SJSA1 (cell line): ENCODE measurements around the gene CRYGN. TPM values are rescaled to one million over a fixed set of nuclear protein-coding genes. Genes with fewer than 3 reads are reported as not detected.

Source experiments
- DNase-seq, 2 experiments: peaks; one replicate each; pipeline ENCODE4 v3.0.0-alpha.2; 2015 to 2020; ENCODE audit warnings: low spot score in 2 of 2, low read depth in 1 of 2
- H3K27ac ChIP-seq: fragments of 250-450 bp; sonication (Bioruptor Pico); 2 replicates; pipeline ENCODE4 v1.5.1; 2020; ENCODE audit warnings: mild to moderate bottlenecking, moderate library complexity
- H3K27me3 ChIP-seq: fragments of 250-450 bp; sonication (Bioruptor Pico); replicated peaks from 2 replicates; pipeline ENCODE4 v1.5.1; 2020; ENCODE audit warnings: mild to moderate bottlenecking, moderate library complexity
- H3K36me3 ChIP-seq: fragments of 250-450 bp; sonication (Bioruptor Pico); 2 replicates; pipeline ENCODE4 v1.5.1; 2020; ENCODE audit warnings: mild to moderate bottlenecking
- H3K4me1 ChIP-seq: fragments of 250-450 bp; sonication (Bioruptor Pico); replicated peaks from 2 replicates; pipeline ENCODE4 v1.6.1; 2021; ENCODE audit warnings: mild to moderate bottlenecking
- H3K4me3 ChIP-seq: fragments of 250-450 bp; sonication (Bioruptor Pico); 2 replicates; pipeline ENCODE4 v1.5.1; 2020; ENCODE audit warnings: mild to moderate bottlenecking
- H3K9me3 ChIP-seq: fragments of 250-450 bp; sonication (Bioruptor Pico); replicated peaks from 2 replicates; pipeline ENCODE4 v1.5.1; 2020; ENCODE audit warnings: mild to moderate bottlenecking
- total RNA-seq: library from RNA; depleted of rRNA; stranded (reverse); fragments of >200 nt; shearing (Covaris generic); gene quantifications from 2 replicates; pipeline ENCODE4 v1.2.3, GENCODE V29; 2014

CRYGN gene
- total RNA-seq, 1 experiment from 2014 or later = not detected

- Histone ChIP-seq H3K27ac (no peak overlapping the region), H3K36me3 (no peaks in the 10 kb centered on the region), H3K4me1 (no peaks in the 10 kb centered on the region), H3K9me3 (no peaks in the 10 kb centered on the region), H3K27me3 (no peaks in the 10 kb centered on the region), H3K4me3 (no peak overlapping the region)
- DNase-seq = no peak
Observed at GRCh38 chr7:151395036-151395367, 44.9 kb downstream of the CRYGN start.

DNA sequence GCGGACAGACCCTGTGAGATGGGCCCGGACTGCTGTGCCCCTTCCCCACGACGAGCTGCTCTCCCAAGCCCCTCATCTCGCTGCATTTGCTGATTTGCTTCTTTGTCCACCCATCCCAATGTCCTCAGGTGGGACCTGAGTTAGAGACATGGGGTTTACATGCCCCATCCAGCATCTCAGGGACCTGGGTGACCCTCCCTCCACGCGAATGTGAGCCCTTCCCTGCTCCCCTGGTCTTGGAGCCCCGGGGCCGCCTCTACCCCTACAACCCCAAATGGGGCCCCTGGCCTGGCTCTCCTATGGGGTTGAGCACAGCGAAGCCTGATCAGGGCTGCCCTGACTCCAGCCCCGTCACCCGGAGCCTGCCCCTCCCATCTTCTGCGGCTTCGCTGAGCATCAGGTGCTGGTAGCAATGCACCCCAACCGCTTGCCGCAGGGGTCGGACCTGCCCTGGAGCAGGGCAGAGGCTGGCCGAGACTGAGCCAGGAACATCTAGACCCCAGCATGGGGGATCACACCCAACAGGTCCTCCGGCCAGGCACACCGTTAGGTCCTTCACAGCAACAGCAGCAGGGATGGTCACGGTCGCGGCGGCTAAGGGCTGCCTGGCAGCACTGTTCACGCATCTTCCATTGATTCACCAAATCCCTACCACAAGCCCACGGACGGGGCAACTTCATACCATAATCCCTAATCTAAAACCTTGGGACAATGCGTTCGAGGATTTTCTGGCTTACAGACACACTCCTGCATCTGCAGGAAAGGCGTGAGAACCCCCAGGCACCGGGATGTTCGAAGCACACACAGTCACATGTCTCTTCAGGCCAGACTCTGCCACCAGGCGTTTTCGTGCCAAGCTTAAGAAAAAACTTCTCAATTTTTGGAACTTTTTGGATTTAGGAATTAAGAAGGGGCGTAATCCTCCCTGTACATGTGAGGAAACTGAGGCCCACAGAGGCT is 45.6 kb downstream of the CRYGN start:
- no peaks in the 10 kb centered on the region for H3K9me3 ChIP-seq
- no peaks in the 10 kb centered on the region for H3K36me3 ChIP-seq
- DNase-seq = no peak
- no peaks in the 10 kb centered on the region for H3K4me1 ChIP-seq
- no peak overlapping the region for H3K27ac ChIP-seq
- H3K4me3 ChIP-seq = no peak overlapping the region
- H3K27me3 ChIP-seq = no peaks in the 10 kb centered on the region

DNA sequence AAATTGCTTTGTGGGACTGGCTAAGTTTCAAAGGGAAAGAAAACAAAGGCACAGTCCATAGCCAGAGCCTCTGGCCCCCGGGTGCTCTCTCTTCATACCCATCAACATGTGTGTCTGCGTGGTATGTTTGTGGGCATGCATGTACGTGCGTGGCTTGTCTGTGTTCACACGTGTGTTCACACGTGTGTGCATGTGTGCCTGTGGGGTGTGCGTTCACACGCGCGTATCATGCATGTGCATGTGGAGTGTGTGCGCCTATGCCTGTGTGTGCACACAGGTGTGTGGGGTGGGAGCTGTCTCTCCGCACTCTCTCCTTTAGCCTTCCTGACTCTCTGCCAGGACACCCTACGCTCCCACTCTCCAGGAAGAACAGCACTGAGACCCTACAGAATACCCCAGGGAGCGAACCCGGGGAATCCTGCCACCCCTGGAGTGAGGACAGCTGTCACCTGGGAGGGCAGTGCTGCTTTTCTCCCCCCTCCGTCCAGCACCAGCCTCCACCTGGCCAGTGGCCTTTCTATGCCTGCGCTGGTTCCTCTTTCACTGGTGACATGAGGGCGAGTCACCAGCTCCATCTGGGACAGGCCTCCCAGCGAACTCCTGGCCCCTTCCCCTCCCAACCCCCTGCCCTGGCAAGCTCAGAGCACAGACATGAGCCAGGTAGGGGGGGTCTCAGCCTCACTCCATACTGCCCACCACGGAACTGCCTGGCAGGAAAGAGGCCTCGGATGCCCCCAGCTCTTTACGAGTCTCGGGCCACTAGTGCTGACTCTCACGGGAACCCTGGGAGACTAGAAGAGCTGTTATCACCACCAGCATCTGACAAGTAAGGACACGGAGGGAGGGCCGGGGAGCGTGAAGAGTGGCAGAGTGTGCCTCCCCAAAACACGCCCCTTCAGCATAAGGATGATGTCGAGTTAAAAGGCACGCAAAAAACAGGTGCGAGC is 46.6 kb downstream of the CRYGN start:
- H3K36me3 ChIP-seq = no peaks in the 10 kb centered on the region
- H3K9me3 ChIP-seq = no peaks in the 10 kb centered on the region
- no peak for DNase-seq
- no peak overlapping the region for H3K27ac ChIP-seq
- H3K4me1 ChIP-seq = no peaks in the 10 kb centered on the region
- no peaks in the 10 kb centered on the region for H3K27me3 ChIP-seq
- H3K4me3 ChIP-seq = no peak overlapping the region

- DNase-seq = no peak
- H3K27me3 ChIP-seq = no peaks in the 10 kb centered on the region
Observed at GRCh38 chr7:151392426-151392825, 47.5 kb downstream of the CRYGN start.

DNA sequence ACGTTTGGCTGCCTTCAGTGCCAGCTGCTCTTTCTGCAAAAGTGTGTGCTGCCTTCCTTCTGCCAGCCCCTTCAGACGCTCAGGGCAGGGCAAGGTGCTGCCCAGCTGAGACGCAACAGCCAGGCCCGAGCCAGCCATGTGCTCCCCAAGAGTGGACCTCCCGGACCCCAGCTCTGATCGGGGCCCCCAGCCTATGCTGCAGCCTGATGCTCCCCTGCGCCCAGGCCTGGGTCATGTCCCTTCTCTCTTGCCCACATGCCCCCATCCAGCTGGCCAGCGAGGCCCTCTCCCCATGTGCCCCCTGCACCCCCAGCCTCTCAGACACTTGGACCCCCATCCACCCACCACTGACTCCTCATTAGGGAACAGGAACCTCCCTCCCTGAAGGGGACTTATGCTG is 47.9 kb downstream of the CRYGN start:
- no peak for DNase-seq
- Histone ChIP-seq H3K36me3 (no peaks in the 10 kb centered on the region), H3K9me3 (no peaks in the 10 kb centered on the region), H3K4me3 (no peak overlapping the region), H3K27ac (no peak overlapping the region), H3K4me1 (no peaks in the 10 kb centered on the region), H3K27me3 (no peaks in the 10 kb centered on the region)

More at GRCh38 chr7:151392426-151392825, 47.5 kb downstream of the CRYGN start:
- no peaks in the 10 kb centered on the region for H3K9me3 ChIP-seq
- H3K27ac ChIP-seq = no peak overlapping the region
- no peaks in the 10 kb centered on the region for H3K36me3 ChIP-seq
- no peaks in the 10 kb centered on the region for H3K4me1 ChIP-seq
- H3K4me3 ChIP-seq = no peak overlapping the region

DNA sequence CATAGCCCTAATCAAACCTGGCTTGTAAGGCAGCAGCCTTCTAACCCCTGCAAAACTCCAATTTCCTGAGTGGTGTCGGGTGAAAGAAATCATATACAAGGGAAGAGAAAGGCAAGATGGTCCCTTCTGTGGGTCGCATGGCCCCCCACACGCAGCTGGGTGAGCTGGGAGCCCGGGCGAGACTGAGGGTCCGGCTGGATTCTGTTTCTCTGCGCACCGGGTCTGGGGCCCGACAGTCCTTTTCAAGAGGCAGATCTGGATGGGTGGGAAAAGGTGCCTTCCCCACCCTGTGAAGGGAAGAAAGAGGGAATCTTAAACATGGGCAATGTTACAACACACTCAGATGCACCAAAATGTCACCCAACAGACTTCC is 48.6 kb downstream of the CRYGN start:
- Histone ChIP-seq H3K4me1 (no peaks in the 10 kb centered on the region), H3K36me3 (no peaks in the 10 kb centered on the region), H3K9me3 (no peaks in the 10 kb centered on the region), H3K27ac (no peak overlapping the region), H3K4me3 (no peak overlapping the region), H3K27me3 (no peaks in the 10 kb centered on the region)
- DNase-seq = no peak

GRCh38 chr7:151390598-151391357 is 49.2 kb downstream of the CRYGN start:
- DNase-seq = no peak
- Histone ChIP-seq H3K9me3 (no peaks in the 10 kb centered on the region), H3K4me1 (no peaks in the 10 kb centered on the region), H3K4me3 (no peak overlapping the region), H3K36me3 (no peaks in the 10 kb centered on the region), H3K27ac (no peak overlapping the region), H3K27me3 (no peaks in the 10 kb centered on the region)

DNA sequence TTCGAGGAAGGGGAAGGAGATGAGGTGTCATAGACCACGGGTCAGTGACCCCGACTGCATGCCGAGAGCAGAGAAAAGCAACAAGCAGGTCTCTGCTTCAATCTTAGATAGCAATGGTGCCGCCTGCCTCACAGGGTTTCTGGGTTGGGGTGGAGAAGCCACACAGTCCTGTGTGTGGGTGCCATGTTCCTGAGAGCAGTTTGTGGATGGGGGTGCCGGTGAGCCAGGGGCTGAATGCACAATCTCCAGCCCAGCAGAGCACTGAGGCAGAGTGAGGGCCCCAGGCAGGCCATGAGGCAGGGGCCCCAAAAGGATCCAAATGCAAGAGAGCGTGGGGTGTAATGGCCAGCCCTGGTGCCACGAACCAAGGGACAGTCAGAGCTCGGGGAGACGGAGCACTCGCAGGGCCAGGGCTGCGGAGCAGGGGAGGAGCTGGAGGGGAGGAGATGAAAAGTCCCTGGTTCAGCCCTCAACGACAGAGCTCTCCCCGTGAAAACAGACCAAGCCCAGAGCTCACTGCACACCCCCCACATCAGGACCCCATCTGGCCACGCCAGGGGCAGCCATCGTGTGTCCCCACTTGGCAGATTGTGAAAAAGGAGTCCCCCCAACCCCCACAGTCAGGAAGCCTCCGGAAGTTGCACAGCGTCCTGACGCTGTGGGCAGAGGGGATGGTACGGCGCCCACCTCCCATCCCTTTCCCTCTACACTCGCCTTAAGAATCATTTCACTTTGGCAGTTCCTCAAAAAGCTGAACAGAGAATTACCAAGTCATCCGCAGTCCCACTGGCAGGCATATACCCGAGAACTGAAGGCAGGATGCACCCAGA is 50.0 kb downstream of the CRYGN start:
- Histone ChIP-seq H3K9me3 (no peaks in the 10 kb centered on the region), H3K4me3 (no peak overlapping the region), H3K4me1 (no peaks in the 10 kb centered on the region), H3K27ac (no peak overlapping the region), H3K36me3 (no peaks in the 10 kb centered on the region), H3K27me3 (no peaks in the 10 kb centered on the region)
- DNase-seq = no peak

DNA sequence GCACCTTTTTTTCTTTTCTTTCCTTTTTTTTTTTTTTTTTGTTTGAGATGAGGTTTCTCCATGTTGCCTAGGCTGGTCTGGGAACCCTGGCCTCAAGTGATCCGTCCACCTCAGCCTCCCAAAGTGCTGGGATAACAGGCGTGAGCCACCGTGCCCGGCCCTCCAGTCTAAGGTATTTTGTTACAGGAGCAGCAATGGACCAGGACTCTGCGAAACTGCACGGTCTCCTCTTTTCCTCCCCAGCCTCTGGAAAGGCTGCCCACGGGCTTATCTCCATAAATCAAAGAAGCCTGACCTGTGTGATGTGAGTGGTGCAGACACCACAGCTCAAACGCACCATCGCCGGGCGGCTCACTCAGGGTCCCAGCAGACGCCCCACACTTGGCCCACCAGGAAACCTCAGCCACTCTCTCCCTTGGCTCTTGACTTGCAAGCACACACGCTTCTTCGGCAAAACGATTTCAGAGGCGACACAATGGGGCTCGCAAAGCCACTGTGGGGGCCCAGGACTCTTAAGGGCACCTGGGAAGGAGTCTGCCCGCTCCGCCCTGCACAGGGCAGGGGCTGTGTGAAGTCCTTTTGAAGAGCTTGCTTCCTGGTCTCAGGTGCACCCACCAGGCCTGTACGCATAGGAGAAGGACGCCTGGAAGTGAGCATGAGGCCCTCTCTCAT is 50.7 kb downstream of the CRYGN start:
- no peak for DNase-seq
- Histone ChIP-seq H3K27ac (no peak overlapping the region), H3K4me1 (no peaks in the 10 kb centered on the region), H3K27me3 (no peaks in the 10 kb centered on the region), H3K36me3 (no peaks in the 10 kb centered on the region), H3K9me3 (no peaks in the 10 kb centered on the region), H3K4me3 (no peak overlapping the region)

- H3K9me3 ChIP-seq = no peaks in the 10 kb centered on the region
- DNase-seq = no peak
- H3K27ac ChIP-seq = no peak overlapping the region
- no peak overlapping the region for H3K4me3 ChIP-seq
- no peaks in the 10 kb centered on the region for H3K36me3 ChIP-seq
- H3K4me1 ChIP-seq = no peaks in the 10 kb centered on the region
- no peaks in the 10 kb centered on the region for H3K27me3 ChIP-seq
Observed at GRCh38 chr7:151388430-151388829, 51.5 kb downstream of the CRYGN start.

GRCh38 chr7:151388007-151388297 is 52.0 kb downstream of the CRYGN start:
- Histone ChIP-seq H3K9me3 (no peaks in the 10 kb centered on the region), H3K27ac (no peak overlapping the region), H3K27me3 (no peaks in the 10 kb centered on the region), H3K4me1 (no peaks in the 10 kb centered on the region), H3K36me3 (no peaks in the 10 kb centered on the region), H3K4me3 (no peak overlapping the region)
- no peak for DNase-seq

GRCh38 chr7:151387161-151388006 is 52.6 kb downstream of the CRYGN start:
- H3K9me3 ChIP-seq = no peaks in the 10 kb centered on the region
- H3K4me1 ChIP-seq = no peaks in the 10 kb centered on the region
- no peak for DNase-seq
- H3K36me3 ChIP-seq = no peaks in the 10 kb centered on the region
- 0 out of 2 replicates have a peak, but pooled peaks cover 2% of the 10 kb centered on the region for H3K27me3 ChIP-seq
- H3K4me3 ChIP-seq = no peak overlapping the region
- H3K27ac ChIP-seq = no peak overlapping the region
